GM12892 (cell line): ENCODE data around the gene MSGN1.

ENCODE experiments used
- POLR2A ChIP-seq: IDR thresholded peaks from 2 replicates; pipeline ENCODE4 v1.6.1; 2011; ENCODE audit warnings: low read depth, low read length, control low read depth
- POLR2AphosphoS5 ChIP-seq: IDR thresholded peaks from 2 replicates; pipeline ENCODE4 v1.6.1; 2011; ENCODE audit warnings: low read depth, low read length, control low read depth

- TF ChIP-seq POLR2A (no peak), POLR2AphosphoS5 (no peak)
Measured at GRCh38 chr2:17867133-17867532, 50.9 kb downstream of the MSGN1 start.
